Measurements from ENCODE around the gene CIITA.

CIITA gene

GRCh38 chr16:10880594-10881452 is 3.8 kb downstream of the CIITA start:
- no peak overlapping the region for H3K4me3 ChIP-seq (ENCODE audit: low read length)
- TF ChIP-seq CTCF (conservative IDR thresholded peaks at IDR 0.05; ENCODE audit: low read depth, low read length) = no peak
- no peak for DNase-seq (ENCODE audit: low read depth)

GRCh38 chr16:10881479-10882030 is 4.6 kb downstream of the CIITA start:
- DNase-seq (ENCODE audit: low read depth) = no peak
- TF ChIP-seq CTCF (conservative IDR thresholded peaks at IDR 0.05; ENCODE audit: low read depth, low read length) = no peak
- no peak overlapping the region for H3K4me3 ChIP-seq (ENCODE audit: low read length)

GRCh38 chr16:10883004-10883403 is 6.0 kb downstream of the CIITA start:
- no peak overlapping the region for H3K4me3 ChIP-seq (ENCODE audit: low read length)
- no peak for DNase-seq (ENCODE audit: low read depth)
- TF ChIP-seq CTCF (conservative IDR thresholded peaks at IDR 0.05; ENCODE audit: low read depth, low read length) = no peak

- H3K4me3 ChIP-seq (ENCODE audit: low read length) = no peak overlapping the region
- DNase-seq (ENCODE audit: low read depth) = no peak
- TF ChIP-seq CTCF (conservative IDR thresholded peaks at IDR 0.05; ENCODE audit: low read depth, low read length) = no peak
Observed at GRCh38 chr16:10885246-10885645, 8.2 kb downstream of the CIITA start.

GRCh38 chr16:10888320-10888937 is 11.4 kb downstream of the CIITA start:
- H3K4me3 ChIP-seq (ENCODE audit: low read length) = no peak overlapping the region
- no peak for DNase-seq (ENCODE audit: low read depth)
- no peak for TF ChIP-seq CTCF (conservative IDR thresholded peaks at IDR 0.05; ENCODE audit: low read depth, low read length)

- no peak overlapping the region for H3K4me3 ChIP-seq (ENCODE audit: low read length)
- no peak for TF ChIP-seq CTCF (conservative IDR thresholded peaks at IDR 0.05; ENCODE audit: low read depth, low read length)
- DNase-seq (ENCODE audit: low read depth) = no peak
Observed at GRCh38 chr16:10889855-10890254, 12.9 kb downstream of the CIITA start.
